GM12801 (cell line): Measurements from ENCODE around the gene CEP85L.

Experiments used
- TF ChIP-seq, protein P1 (sequence below): IDR thresholded peaks from one replicate; pipeline ENCODE4 v1.5.1; 2011; ENCODE audit warnings: control low read depth; ENCODE audit not compliant: insufficient read length; ENCODE audit errors: extremely low read depth

Gene CEP85L

DNA sequence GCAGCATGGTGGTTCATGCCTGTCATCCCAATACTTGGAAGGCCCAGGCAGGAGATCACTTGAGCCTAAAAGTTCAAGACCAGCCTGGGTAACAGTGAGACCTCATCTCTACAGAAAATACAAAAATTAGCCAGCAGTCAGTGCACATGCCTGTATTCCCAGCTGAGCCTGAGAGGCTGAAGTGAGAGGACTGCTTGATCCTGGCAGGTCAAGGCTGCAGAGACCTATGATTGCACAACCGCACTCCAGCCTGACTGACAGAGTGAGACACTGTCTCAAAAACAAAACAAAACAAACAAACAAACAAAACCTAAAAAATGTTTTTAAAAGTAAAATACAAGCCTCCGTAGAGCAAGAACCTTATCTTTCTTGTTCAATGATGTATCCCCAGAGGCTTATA is 6.0 kb downstream of the CEP85L start:
- TF ChIP-seq, protein P1, sequence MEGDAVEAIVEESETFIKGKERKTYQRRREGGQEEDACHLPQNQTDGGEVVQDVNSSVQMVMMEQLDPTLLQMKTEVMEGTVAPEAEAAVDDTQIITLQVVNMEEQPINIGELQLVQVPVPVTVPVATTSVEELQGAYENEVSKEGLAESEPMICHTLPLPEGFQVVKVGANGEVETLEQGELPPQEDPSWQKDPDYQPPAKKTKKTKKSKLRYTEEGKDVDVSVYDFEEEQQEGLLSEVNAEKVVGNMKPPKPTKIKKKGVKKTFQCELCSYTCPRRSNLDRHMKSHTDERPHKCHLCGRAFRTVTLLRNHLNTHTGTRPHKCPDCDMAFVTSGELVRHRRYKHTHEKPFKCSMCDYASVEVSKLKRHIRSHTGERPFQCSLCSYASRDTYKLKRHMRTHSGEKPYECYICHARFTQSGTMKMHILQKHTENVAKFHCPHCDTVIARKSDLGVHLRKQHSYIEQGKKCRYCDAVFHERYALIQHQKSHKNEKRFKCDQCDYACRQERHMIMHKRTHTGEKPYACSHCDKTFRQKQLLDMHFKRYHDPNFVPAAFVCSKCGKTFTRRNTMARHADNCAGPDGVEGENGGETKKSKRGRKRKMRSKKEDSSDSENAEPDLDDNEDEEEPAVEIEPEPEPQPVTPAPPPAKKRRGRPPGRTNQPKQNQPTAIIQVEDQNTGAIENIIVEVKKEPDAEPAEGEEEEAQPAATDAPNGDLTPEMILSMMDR, result no peak

DNA sequence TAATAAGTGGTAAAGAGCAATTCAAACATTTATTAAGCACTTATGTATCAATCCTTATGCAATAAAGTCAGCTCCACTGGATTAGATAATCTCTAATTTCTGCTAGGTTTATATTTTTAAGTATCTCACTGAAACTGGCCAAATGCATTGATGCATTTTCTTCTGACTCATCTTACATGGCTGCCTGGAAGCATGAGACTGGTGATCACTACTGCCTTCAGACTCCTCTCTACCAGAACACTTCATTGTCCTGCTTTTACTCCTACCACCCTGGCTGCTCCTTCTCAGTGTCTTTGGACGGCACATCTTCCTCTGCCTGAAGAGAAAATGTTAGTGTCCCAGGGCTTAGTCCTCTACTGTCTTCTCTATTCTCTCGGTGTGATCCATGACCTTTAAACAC is 7.4 kb downstream of the CEP85L start:
- TF ChIP-seq, protein P1, result no peak

DNA sequence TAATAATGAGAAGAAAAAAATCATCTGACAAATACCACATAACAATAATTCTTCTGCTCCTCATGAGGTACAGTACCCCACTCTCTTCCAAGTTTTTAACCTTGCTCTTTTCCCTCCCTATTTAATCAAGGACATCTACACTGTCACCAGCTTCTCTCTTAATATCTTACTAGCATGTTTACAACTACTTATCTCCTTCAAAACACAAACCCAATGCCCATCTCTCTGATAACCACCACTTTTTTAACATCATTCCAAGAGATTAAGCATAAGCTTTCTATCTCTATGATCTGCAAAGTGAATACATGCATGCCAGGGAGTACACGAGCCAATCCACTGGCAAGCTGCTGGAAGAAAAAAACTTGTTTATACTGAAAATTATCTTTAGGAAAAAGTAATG is 10.3 kb downstream of the CEP85L start:
- TF ChIP-seq, protein P1, result no peak

DNA sequence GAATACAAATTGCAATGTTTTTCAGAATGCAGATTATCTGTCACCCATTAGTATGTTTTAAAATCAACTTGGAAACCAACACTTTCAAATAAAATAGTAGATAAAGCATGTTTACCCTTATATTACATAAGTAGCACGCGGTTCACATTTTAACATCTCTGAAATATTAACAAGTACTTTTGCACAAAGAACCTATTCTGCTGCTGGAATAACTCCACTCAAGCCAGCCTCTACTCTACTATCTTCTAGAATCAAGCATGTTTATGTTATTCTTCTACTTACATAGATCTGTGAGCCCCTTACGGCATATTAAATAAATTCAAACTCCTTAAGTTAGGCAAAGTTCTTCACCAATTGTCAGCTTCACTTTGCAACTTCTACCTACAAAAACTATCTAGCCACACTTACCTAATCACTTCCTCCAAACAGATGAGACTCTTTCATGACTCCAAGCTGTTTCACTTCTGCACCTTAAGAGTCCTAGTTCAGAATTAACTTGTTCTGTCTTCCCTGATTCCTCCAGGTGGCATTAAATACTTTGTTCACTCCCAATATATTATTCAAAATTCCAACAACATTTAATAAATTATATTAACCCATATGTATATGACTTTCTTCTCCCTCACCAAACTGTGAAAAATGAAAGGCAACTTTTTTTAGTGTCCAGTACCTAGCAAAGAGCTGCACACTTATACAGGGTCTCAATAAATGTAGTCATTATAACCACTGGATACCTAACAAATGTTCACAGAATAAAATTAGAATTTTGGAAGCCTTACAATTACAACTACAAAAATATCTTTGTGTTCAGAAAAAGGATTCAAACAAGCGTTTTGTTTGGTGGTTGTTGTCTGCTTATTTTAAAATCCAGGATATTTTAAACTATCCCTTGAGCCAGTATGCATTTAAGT is 12.1 kb downstream of the CEP85L start:
- TF ChIP-seq, protein P1, result no peak

DNA sequence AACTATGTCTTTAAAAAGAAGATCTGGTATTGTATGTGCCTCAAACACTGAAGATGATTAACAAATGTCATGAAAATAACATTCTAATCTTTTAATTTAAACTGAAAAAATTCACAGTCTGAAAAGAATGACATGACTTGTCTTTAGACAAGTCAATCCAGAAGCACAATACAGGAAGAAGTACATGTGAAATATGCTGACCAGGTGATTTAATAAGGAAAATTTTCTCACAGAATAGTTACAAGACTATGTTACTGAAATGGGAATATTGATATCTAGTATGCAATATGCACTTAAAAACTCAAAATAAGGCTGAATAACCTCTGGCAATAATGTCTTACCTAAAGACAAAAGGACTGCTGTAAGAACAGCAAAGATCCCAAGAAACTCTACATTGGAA is 13.1 kb downstream of the CEP85L start:
- TF ChIP-seq, protein P1, result no peak

DNA sequence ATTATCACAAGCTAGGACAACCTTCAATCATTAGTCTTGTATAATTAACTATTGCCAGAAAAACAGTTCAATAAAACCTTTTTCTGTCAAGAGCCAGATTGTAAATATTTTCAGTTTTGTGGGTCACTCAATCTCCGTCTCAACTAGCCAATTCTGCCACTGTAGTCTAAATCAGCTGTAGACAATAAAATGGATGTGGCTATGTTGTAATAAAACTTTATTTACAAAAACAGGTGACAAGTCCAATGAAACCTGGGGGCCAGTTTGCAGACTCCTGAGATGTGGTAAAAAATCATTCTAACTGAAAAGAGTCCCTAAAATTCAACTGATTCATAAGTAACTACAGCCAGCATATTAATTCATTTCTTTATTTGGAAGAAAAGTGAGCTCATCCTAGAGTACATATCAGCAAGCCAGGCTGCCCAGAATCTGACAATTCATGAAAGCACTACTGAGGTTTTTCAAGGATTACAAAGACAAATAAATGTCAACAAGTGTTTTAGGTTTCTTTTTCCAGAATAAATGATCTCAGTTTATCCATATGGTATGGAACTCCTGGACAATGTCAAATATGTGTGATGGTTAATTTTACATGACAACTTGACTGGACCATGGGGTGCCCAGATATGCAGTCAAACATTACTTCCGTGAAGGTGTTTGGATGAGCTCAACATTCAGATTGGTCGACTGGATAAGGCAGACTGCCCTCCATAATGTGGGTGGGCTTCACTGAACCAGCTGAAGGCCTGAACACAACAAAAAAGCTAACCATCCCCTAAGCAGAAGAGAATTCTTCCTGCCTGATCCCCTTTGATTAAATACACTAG is 15.3 kb downstream of the CEP85L start:
- TF ChIP-seq, protein P1, result no peak

DNA sequence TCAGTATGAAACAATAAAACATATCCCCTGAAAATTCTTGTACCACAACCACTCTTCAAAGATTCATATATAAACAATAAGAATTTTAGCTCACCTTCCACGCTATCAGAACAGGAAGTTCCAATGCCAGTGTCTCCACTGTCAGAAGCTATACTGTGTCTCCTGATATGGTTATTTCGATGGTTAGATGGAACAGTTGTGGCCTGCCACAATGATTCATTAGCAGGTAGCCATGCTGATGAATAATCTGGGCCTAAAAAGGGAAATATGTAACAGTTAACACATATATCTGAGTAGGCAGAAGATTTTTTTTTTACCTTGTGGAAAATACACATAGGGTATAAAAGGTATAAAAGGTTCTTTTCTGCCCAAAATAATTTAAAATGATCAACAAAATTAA is 19.0 kb downstream of the CEP85L start:
- TF ChIP-seq, protein P1, result no peak
